IPS-11a (cell line): ENCODE results near the gene PHF5A.

Source experiments
- H3K4me3 ChIP-seq: one replicate; pipeline ENCODE4 v1.5.1; 2013; ENCODE audit warnings: low read depth, low read length, control low read depth

The PHF5A gene

GRCh38 chr22:41468381-41469217, at the start of gene PHF5A, which contains the start of gene ACO2:
Gene PHF5A, minus strand, starts transcription at chr22:41468692. Its CDS starts 39 bp downstream, at chr22:41468653.
Gene ACO2, plus strand, starts transcription at chr22:41469117. Its CDS starts 30 bp downstream, at chr22:41469147.
- peak within 1 kb of the TSS; percentile 93 for H3K4me3 ChIP-seq

GRCh38 chr22:41518048-41518347, 49.5 kb upstream of the PHF5A start:
- no peak overlapping the region for H3K4me3 ChIP-seq

- H3K4me3 ChIP-seq: no peak overlapping the region
Measured at GRCh38 chr22:41517172-41518047, 48.9 kb upstream of the PHF5A start.

GRCh38 chr22:41516462-41516861, 48.0 kb upstream of the PHF5A start:
- no peak overlapping the region for H3K4me3 ChIP-seq

GRCh38 chr22:41513391-41513790, 44.9 kb upstream of the PHF5A start:
- no peak overlapping the region for H3K4me3 ChIP-seq

GRCh38 chr22:41512421-41513194, 44.1 kb upstream of the PHF5A start:
- H3K4me3 ChIP-seq: no peak overlapping the region

- no peak overlapping the region for H3K4me3 ChIP-seq
Measured at GRCh38 chr22:41511521-41511968, 43.1 kb upstream of the PHF5A start.

GRCh38 chr22:41508770-41509170, 40.3 kb upstream of the PHF5A start:
- no peak overlapping the region for H3K4me3 ChIP-seq

GRCh38 chr22:41507330-41508063, 39.0 kb upstream of the PHF5A start:
- no peak overlapping the region for H3K4me3 ChIP-seq

- H3K4me3 ChIP-seq: no peak overlapping the region
Measured at GRCh38 chr22:41505511-41506220, 37.2 kb upstream of the PHF5A start.

GRCh38 chr22:41504816-41505215, 36.3 kb upstream of the PHF5A start:
- H3K4me3 ChIP-seq: no peak overlapping the region

- no peak overlapping the region for H3K4me3 ChIP-seq
Measured at GRCh38 chr22:41504397-41504796, 35.9 kb upstream of the PHF5A start.

- H3K4me3 ChIP-seq: no peak overlapping the region
Measured at GRCh38 chr22:41501209-41501608, 32.7 kb upstream of the PHF5A start.

- no peak overlapping the region for H3K4me3 ChIP-seq
Measured at GRCh38 chr22:41500303-41500702, 31.8 kb upstream of the PHF5A start.

- H3K4me3 ChIP-seq: no peak overlapping the region
Measured at GRCh38 chr22:41499624-41500280, 31.3 kb upstream of the PHF5A start.

GRCh38 chr22:41498303-41498835, 29.9 kb upstream of the PHF5A start:
- H3K4me3 ChIP-seq: no peak overlapping the region

- no peak overlapping the region for H3K4me3 ChIP-seq
Measured at GRCh38 chr22:41491374-41492100, 23.0 kb upstream of the PHF5A start.
